CD4-positive, alpha-beta memory T cell (primary cell): ENCODE measurements around the gene PARD3B. TPM values are rescaled to one million over a fixed set of nuclear protein-coding genes. Genes with fewer than 3 reads are reported as not detected.

Experiments used
- CTCF ChIA-PET: fragments of 350-600 bp; sonication (Branson Sonifier 250); formaldehyde crosslinking; loops from one replicate; lab custom pipeline; 2021; ENCODE audit warnings: inconsistent platforms; ENCODE audit not compliant: partially characterized antibody; lab: Charles Lee
- POLR2A ChIA-PET: fragments of 350-600 bp; sonication (Branson Sonifier 250); formaldehyde crosslinking; loops from one replicate; lab custom pipeline; 2021; ENCODE audit not compliant: partially characterized antibody; lab: Charles Lee
- DNase-seq, 5 donors: peaks; one replicate each; pipeline versions ENCODE4 v3.0.0 to v3.0.0-alpha.2; 2020 to 2022; ENCODE audit warnings: mixed read lengths in 1 of 5
- H3K27ac ChIP-seq: one replicate; pipeline ENCODE4 v1.7.0; 2013; ENCODE audit warnings: low read depth, low read length
- H3K27me3 ChIP-seq: 2 replicates; pipeline ENCODE4 v1.7.0; 2013; ENCODE audit warnings: mild to moderate bottlenecking, low read length, moderate library complexity; ENCODE audit not compliant: insufficient read depth
- H3K36me3 ChIP-seq: 2 replicates; pipeline ENCODE4 v1.7.0; 2013; ENCODE audit warnings: mild to moderate bottlenecking, low read length, moderate library complexity; ENCODE audit not compliant: insufficient read depth
- H3K4me1 ChIP-seq: 2 replicates; pipeline ENCODE4 v1.7.0; 2013; ENCODE audit warnings: mild to moderate bottlenecking, low read length, moderate library complexity; ENCODE audit not compliant: insufficient read depth
- H3K4me3 ChIP-seq, 2 donors: one replicate each; pipeline ENCODE4 v1.7.0; 2013; ENCODE audit warnings: low read length in 2 of 2, mild to moderate bottlenecking in 1 of 2
- H3K9me3 ChIP-seq, 2 donors: one replicate each; pipeline ENCODE4 v1.7.0; 2013; ENCODE audit warnings: low read length in 2 of 2, control low read depth in 1 of 2; ENCODE audit not compliant: control insufficient read depth in 1 of 2
- H3K27ac Mint-ChIP-seq, 7 donors: one replicate each; pipeline ENCODE4 v1.8.0; 2020 to 2021; ENCODE audit warnings: mixed read lengths in 7 of 7, mild to moderate bottlenecking in 6 of 7, inconsistent platforms in 3 of 7, moderate library complexity in 3 of 7
- H3K27me3 Mint-ChIP-seq, 2 donors: one replicate each; pipeline ENCODE4 v1.8.0; 2020 to 2021; ENCODE audit warnings: mixed read lengths in 2 of 2
- H3K36me3 Mint-ChIP-seq, 2 donors: one replicate each; pipeline ENCODE4 v1.8.0; 2020 to 2021; ENCODE audit warnings: mixed read lengths in 2 of 2, inconsistent platforms in 1 of 2, mild to moderate bottlenecking in 1 of 2
- H3K4me1 Mint-ChIP-seq, 4 donors: one replicate each; pipeline ENCODE4 v1.8.0; 2020 to 2021; ENCODE audit warnings: mixed read lengths in 4 of 4, mild to moderate bottlenecking in 1 of 4
- H3K4me3 Mint-ChIP-seq, 8 donors: one replicate each; pipeline ENCODE4 v1.8.0; 2020 to 2021; ENCODE audit warnings: mixed read lengths in 8 of 8, mild to moderate bottlenecking in 7 of 8, moderate library complexity in 6 of 8, inconsistent platforms in 3 of 8
- H3K9me3 Mint-ChIP-seq, 8 donors: one replicate each; pipeline ENCODE4 v1.8.0; 2020 to 2021; ENCODE audit warnings: mixed read lengths in 8 of 8, mild to moderate bottlenecking in 5 of 8, inconsistent platforms in 3 of 8, moderate library complexity in 1 of 8
- intact Hi-C: fragments of 100-400 bp; cut with micrococcal nuclease; formaldehyde crosslinking; loops from one replicate; pipeline ENCODE4 v1.15.1; 2023
- polyA plus RNA-seq, 2 donors: library from polyadenylated mRNA; unstranded; fragments of 300-500 nt; fragmentation: Illumina TruSeq; gene quantifications; one replicate each; pipeline ENCODE4 v1.2.3, GENCODE V29; 2021
- total RNA-seq, 2 experiments: library from RNA; stranded (reverse); gene quantifications; one replicate each; pipeline ENCODE4 v1.2.3, GENCODE V29; 2021

The PARD3B gene
- total and polyA plus RNA-seq, 4 experiments from 2014 or later, result 0.44 to 1.3 (median 1.2) TPM; not detected in 1

DNA sequence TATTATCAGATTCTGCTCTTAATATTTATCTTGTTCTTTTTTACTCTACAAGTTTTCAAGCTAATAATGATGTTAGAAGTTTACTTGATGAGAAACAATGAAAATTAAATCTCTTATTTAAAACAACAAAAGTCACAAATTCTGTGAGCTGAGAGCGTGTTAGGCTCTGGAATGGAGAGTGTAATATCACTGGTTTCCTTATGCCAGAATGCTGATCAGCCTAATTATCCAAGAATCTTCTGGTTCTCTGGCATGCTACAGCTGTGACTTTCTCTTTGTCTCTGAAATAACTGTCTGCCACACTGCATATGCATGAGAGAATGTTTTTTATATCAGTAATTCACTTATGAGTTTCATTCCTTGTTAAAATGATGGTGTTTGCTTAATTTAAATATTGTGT is 236.7 kb downstream of the PARD3B start:
- intact Hi-C loops, result no loop called here
- no peaks in the 10 kb centered on the region for H3K4me1 ChIP-seq
- Mint-ChIP-seq H3K27ac (no peak overlapping the region), H3K9me3 (peaks cover 0 to 3% (median 0%) of the 10 kb centered on the region in 8 donors), H3K36me3 (no peaks in the 10 kb centered on the region), H3K27me3 (no peaks in the 10 kb centered on the region), H3K4me3 (no peak overlapping the region), H3K4me1 (peaks cover 0 to 2% (median 0%) of the 10 kb centered on the region in 4 donors)
- H3K27ac ChIP-seq, result no peak overlapping the region
- H3K4me3 ChIP-seq, result no peak overlapping the region
- no peaks in the 10 kb centered on the region for H3K9me3 ChIP-seq
- CTCF ChIA-PET, result interaction anchor here (1.3 kb wide), 1 partner anchor 29 kb away, joined by 3 read pairs; no protein-coding TSS in a partner anchor
- no peaks in the 10 kb centered on the region for H3K27me3 ChIP-seq
- POLR2A ChIA-PET, result no interaction called here
- DNase-seq, result no peak
- no peaks in the 10 kb centered on the region for H3K36me3 ChIP-seq

- ChIA-PET POLR2A (no interaction called here), CTCF (no interaction called here)
- H3K4me1 ChIP-seq, result no peaks in the 10 kb centered on the region
- H3K27me3 Mint-ChIP-seq, result no peaks in the 10 kb centered on the region
- H3K36me3 ChIP-seq, result no peaks in the 10 kb centered on the region
- H3K27ac Mint-ChIP-seq, result no peak overlapping the region
- peaks cover 0 to 3% (median 0%) of the 10 kb centered on the region in 8 donors for H3K9me3 Mint-ChIP-seq
- H3K36me3 Mint-ChIP-seq, result no peaks in the 10 kb centered on the region
- no peak overlapping the region for H3K4me3 ChIP-seq
- no peak overlapping the region for H3K27ac ChIP-seq
- peaks cover 0 to 2% (median 0%) of the 10 kb centered on the region in 4 donors for H3K4me1 Mint-ChIP-seq
- intact Hi-C loops, result no loop called here
- DNase-seq, result no peak
- no peak overlapping the region for H3K4me3 Mint-ChIP-seq
- no peaks in the 10 kb centered on the region for H3K9me3 ChIP-seq
- no peaks in the 10 kb centered on the region for H3K27me3 ChIP-seq
Measured at GRCh38 chr2:204790076-204790475, 244.8 kb downstream of the PARD3B start.

DNA sequence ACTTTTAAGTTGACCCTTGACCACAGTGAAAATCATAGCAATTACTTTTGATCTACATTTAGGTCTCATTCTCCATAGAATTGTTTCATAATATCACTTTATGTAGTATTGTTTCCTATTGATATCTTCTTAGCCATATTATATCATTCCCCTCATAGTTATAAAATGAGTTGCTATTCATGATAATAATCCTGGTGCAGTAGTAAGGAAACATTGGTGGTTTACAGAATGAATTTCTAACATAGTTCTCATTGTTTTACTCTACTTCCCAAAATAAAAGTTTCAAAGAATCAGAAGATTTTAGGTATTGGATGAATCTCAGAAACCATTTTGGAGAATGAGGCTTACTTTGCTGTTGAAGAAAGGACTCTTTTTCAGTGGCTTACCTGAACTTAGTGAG is 246.0 kb downstream of the PARD3B start:
- no peak for DNase-seq
- Mint-ChIP-seq H3K36me3 (no peaks in the 10 kb centered on the region), H3K4me1 (no peaks in the 10 kb centered on the region), H3K4me3 (no peak overlapping the region), H3K9me3 (no peaks in the 10 kb centered on the region), H3K27me3 (peaks cover 0 to 1% of the 10 kb centered on the region in 2 donors), H3K27ac (no peak overlapping the region)
- H3K9me3 ChIP-seq, result no peaks in the 10 kb centered on the region
- intact Hi-C loops, result no loop called here
- H3K4me3 ChIP-seq, result no peak overlapping the region
- no peaks in the 10 kb centered on the region for H3K4me1 ChIP-seq
- H3K27me3 ChIP-seq, result no peaks in the 10 kb centered on the region
- CTCF ChIA-PET, result no interaction called here
- H3K36me3 ChIP-seq, result no peaks in the 10 kb centered on the region
- POLR2A ChIA-PET, result no interaction called here
- no peak overlapping the region for H3K27ac ChIP-seq

DNA sequence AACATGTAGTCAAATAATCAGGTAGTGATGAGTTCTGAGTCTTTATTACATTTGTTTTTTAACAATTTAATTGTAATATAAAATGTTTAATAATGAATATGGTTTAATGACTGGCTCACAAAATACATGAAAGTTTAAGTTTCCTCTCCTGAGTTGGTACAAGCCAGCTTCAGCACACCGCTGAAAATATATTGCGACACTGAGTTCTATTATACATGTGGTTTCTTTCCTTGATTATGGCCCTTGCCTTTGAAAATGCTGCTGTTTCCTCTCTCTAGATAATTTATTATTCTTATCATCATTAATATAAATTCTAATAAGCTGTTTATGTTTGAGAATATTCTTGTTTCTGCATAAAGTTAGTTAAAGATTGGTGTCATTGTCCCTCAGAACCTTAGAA is 249.3 kb downstream of the PARD3B start:
- POLR2A ChIA-PET, result no interaction called here

DNA sequence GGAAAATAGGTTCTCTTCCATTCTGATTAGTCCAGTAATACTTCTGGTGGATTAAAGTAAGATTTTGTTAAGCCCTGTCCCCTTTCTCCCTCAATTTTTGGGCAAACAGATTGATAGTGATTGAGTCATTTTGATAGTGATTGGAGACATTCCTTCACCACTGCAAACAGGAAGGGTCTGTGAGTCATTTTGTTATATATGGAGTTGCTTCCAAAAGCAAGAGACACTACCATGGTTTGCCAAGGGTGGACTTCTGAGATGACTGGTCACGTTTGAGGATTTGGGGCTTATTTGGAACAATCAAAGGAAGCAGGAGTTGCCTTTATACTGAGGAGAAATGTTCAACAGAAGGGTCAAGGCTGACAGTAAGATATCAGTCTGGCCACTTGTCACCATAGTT is 249.9 kb downstream of the PARD3B start:
- H3K4me1 Mint-ChIP-seq, result no peaks in the 10 kb centered on the region
- no peak overlapping the region for H3K27ac Mint-ChIP-seq
- ChIA-PET CTCF (no interaction called here), POLR2A (no interaction called here)
- Histone ChIP-seq H3K36me3 (no peaks in the 10 kb centered on the region), H3K27ac (no peak overlapping the region), H3K4me3 (no peak overlapping the region), H3K4me1 (no peaks in the 10 kb centered on the region), H3K9me3 (no peaks in the 10 kb centered on the region), H3K27me3 (no peaks in the 10 kb centered on the region)
- DNase-seq, result no peak
- no peaks in the 10 kb centered on the region for H3K36me3 Mint-ChIP-seq
- peaks cover 2 to 9% of the 10 kb centered on the region in 2 donors for H3K27me3 Mint-ChIP-seq
- intact Hi-C loops, result no loop called here
- H3K9me3 Mint-ChIP-seq, result no peaks in the 10 kb centered on the region
- H3K4me3 Mint-ChIP-seq, result no peak overlapping the region

More for the DNA sequence above, 249.3 kb downstream of the PARD3B start:
- Histone ChIP-seq H3K27ac (no peak overlapping the region), H3K9me3 (no peaks in the 10 kb centered on the region), H3K4me3 (no peak overlapping the region), H3K36me3 (no peaks in the 10 kb centered on the region), H3K4me1 (no peaks in the 10 kb centered on the region), H3K27me3 (no peaks in the 10 kb centered on the region)
- CTCF ChIA-PET, result no interaction called here
- Mint-ChIP-seq H3K27ac (no peak overlapping the region), H3K4me3 (no peak overlapping the region), H3K27me3 (peaks cover 2 to 8% of the 10 kb centered on the region in 2 donors), H3K36me3 (no peaks in the 10 kb centered on the region), H3K4me1 (no peaks in the 10 kb centered on the region), H3K9me3 (no peaks in the 10 kb centered on the region)
- no peak for DNase-seq
- intact Hi-C loops, result no loop called here

- POLR2A ChIA-PET, result no interaction called here
Measured at GRCh38 chr2:204796581-204796980, 251.3 kb downstream of the PARD3B start.

GRCh38 chr2:204799791-204800190 is 254.5 kb downstream of the PARD3B start:
- Histone ChIP-seq H3K4me3 (no peak overlapping the region), H3K36me3 (no peaks in the 10 kb centered on the region), H3K9me3 (no peaks in the 10 kb centered on the region), H3K27me3 (no peaks in the 10 kb centered on the region), H3K27ac (no peak overlapping the region), H3K4me1 (peaks cover 11% of the 10 kb centered on the region)
- no peak overlapping the region for H3K27ac Mint-ChIP-seq
- H3K36me3 Mint-ChIP-seq, result no peaks in the 10 kb centered on the region
- intact Hi-C loops, result no loop called here
- H3K4me1 Mint-ChIP-seq, result peaks cover 12 to 19% (median 14%) of the 10 kb centered on the region in 4 donors
- no peak for DNase-seq
- peaks cover 2 to 12% of the 10 kb centered on the region in 2 donors for H3K27me3 Mint-ChIP-seq
- CTCF ChIA-PET, result no interaction called here
- H3K4me3 Mint-ChIP-seq, result no peak overlapping the region
- H3K9me3 Mint-ChIP-seq, result peaks cover 0 to 4% (median under 1%) of the 10 kb centered on the region in 8 donors
- POLR2A ChIA-PET, result no interaction called here

More at GRCh38 chr2:204796581-204796980, 251.3 kb downstream of the PARD3B start:
- Mint-ChIP-seq H3K4me3 (no peak overlapping the region), H3K27ac (no peak overlapping the region), H3K27me3 (peaks cover 2 to 12% of the 10 kb centered on the region in 2 donors), H3K9me3 (peaks cover 0 to 4% (median 0%) of the 10 kb centered on the region in 8 donors), H3K36me3 (no peaks in the 10 kb centered on the region), H3K4me1 (no peaks in the 10 kb centered on the region)
- Histone ChIP-seq H3K4me1 (no peaks in the 10 kb centered on the region), H3K9me3 (no peaks in the 10 kb centered on the region), H3K27ac (no peak overlapping the region), H3K36me3 (no peaks in the 10 kb centered on the region), H3K27me3 (no peaks in the 10 kb centered on the region), H3K4me3 (no peak overlapping the region)
- intact Hi-C loops, result no loop called here
- no peak for DNase-seq
- CTCF ChIA-PET, result no interaction called here
